IMR-90 (cell line): Measurements from ENCODE around the gene TIAM1.

Experiments used
- BHLHE40 ChIP-seq: fragments of 150-350 bp; IDR thresholded peaks from 2 replicates; pipeline ENCODE4 v1.6.1; 2016; ENCODE audit warnings: mild to moderate bottlenecking, low read depth, low read length
- CHD1 ChIP-seq: IDR thresholded peaks from 2 replicates; pipeline ENCODE4 v1.6.1; 2012; ENCODE audit warnings: low read depth, low read length, improper control_type of control experiment
- CTCF ChIP-seq: conservative IDR thresholded peaks from 2 replicates; pipeline ENCODE4 v1.5.1; 2012; ENCODE audit warnings: mild to moderate bottlenecking, low read depth, low read length, improper control_type of control experiment
- ELK1 ChIP-seq: fragments of 150-350 bp; IDR thresholded peaks from 2 replicates; pipeline ENCODE4 v1.6.1; 2016; ENCODE audit warnings: low read depth, mild to moderate bottlenecking, low read length, moderate library complexity, borderline replicate concordance
- FOS ChIP-seq: fragments of 150-350 bp; IDR thresholded peaks from 2 replicates; pipeline ENCODE4 v1.6.1; 2016; ENCODE audit warnings: low read depth, low read length
- MAFK ChIP-seq: IDR thresholded peaks from 2 replicates; pipeline ENCODE4 v1.6.1; 2012; ENCODE audit warnings: low read depth, low read length, improper control_type of control experiment
- MAZ ChIP-seq: IDR thresholded peaks from 2 replicates; pipeline ENCODE4 v1.6.1; 2012; ENCODE audit warnings: low read depth, mild to moderate bottlenecking, low read length, improper control_type of control experiment, moderate library complexity, borderline replicate concordance
- MXI1 ChIP-seq: IDR thresholded peaks from 2 replicates; pipeline ENCODE4 v1.6.1; 2012; ENCODE audit warnings: low read depth, mild to moderate bottlenecking, low read length, moderate library complexity, borderline replicate concordance
- NFE2L2 ChIP-seq: fragments of 150-350 bp; IDR thresholded peaks from 2 replicates; pipeline ENCODE4 v1.6.1; 2016; ENCODE audit warnings: low read depth, mild to moderate bottlenecking, low read length
- POLR2A ChIP-seq: IDR thresholded peaks from 2 replicates; pipeline ENCODE4 v1.6.1; 2012; ENCODE audit warnings: mild to moderate bottlenecking, low read depth, low read length
- RAD21 ChIP-seq: IDR thresholded peaks from 2 replicates; pipeline ENCODE4 v1.6.1; 2012; ENCODE audit warnings: low read length, improper control_type of control experiment
- RFX5 ChIP-seq: IDR thresholded peaks from 2 replicates; pipeline ENCODE4 v1.8.0; 2012; ENCODE audit warnings: low read depth, mild to moderate bottlenecking, low read length, moderate library complexity

- TF ChIP-seq RFX5 (no peak), CTCF (no peak), MAFK (no peak), POLR2A (no peak), RAD21 (no peak), NFE2L2 (no peak), MAZ (no peak), ELK1 (no peak), BHLHE40 (no peak), MXI1 (no peak), FOS (no peak), CHD1 (no peak)
These were observed 210.7 kb downstream of the TIAM1 start for GRCh38 chr21:31133243-31133830.
